ENCODE measurements around the gene INO80C.

The INO80C gene

DNA sequence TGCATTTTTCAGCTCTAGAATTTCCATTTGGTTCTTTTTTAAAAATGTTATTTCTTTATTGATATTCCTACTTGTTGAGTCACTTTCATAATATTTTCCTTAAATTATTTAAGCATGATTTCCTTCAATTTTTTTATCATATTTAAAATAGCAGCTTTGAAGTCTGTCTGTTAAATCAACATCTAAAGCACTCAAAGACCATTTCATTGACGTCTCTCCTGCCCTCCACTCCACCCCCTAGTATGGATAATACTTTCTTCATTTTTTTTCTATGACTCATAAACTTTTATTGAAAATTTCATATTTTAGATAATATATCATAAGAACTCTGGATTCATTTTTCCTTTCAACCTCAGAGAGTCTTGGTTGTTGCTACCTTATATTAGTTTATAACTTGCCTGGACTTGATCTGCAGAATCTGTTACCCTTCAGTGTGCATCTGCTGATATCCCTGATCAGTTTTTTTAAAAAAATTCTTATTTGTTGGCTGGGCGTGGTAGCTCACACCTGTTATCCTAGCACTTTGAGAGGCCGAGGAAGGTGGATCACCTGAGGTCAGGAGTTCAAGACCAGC is 61.6 kb downstream of the INO80C start:
- H3K36me3 ChIP-seq (ENCODE audit: control insufficient read depth in 5 of 5, insufficient read depth in 5 of 5, low read length in 5 of 5) = no peaks in the 10 kb centered on the region
- H3K9ac ChIP-seq (ENCODE audit: low read length in 5 of 5) = no peak overlapping the region
- no peak overlapping the region for H3K27ac ChIP-seq (ENCODE audit: low read depth, low read length)
- H3K4me1 ChIP-seq (ENCODE audit: control insufficient read depth in 5 of 5, insufficient read depth in 5 of 5, low read length in 5 of 5) = peaks cover 0 to 5% (median 0%) of the 10 kb centered on the region in 5 donors
- no peak overlapping the region for H3K4me3 ChIP-seq (ENCODE audit: low read depth in 1 of 5, low read length in 5 of 5)
- peaks cover 0 to 9% (median 2%) of the 10 kb centered on the region in 5 donors for H3K9me3 ChIP-seq (ENCODE audit: control insufficient read depth in 5 of 5, low read length in 5 of 5)
- H3K27me3 ChIP-seq (ENCODE audit: control insufficient read depth in 5 of 5, insufficient read depth in 4 of 5, low read length in 5 of 5) = no peaks in the 10 kb centered on the region

DNA sequence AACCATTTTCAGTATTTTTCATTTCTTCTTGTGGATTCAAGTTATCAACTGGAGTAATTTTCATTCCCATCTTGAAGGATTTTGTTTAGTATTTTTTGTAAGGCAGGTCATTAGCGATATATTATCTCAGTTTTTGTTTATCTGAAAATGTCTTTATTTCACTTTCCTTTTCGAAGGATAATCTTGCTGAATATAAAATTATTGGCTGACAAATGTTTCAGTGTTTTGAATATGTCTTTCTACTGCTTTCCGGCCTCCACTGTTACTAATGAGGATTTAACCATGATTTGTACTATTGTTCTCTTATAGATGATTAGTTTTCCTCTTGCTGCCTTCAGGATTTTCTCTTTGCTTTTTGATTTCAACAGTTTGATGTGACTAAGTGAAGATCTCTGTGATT is 62.4 kb downstream of the INO80C start:
- no peak overlapping the region for H3K27ac ChIP-seq (ENCODE audit: low read depth, low read length)
- peaks cover 0 to 11% (median 0%) of the 10 kb centered on the region in 5 donors for H3K4me1 ChIP-seq (ENCODE audit: control insufficient read depth in 5 of 5, insufficient read depth in 5 of 5, low read length in 5 of 5)
- H3K27me3 ChIP-seq (ENCODE audit: control insufficient read depth in 5 of 5, insufficient read depth in 4 of 5, low read length in 5 of 5) = no peaks in the 10 kb centered on the region
- H3K9me3 ChIP-seq (ENCODE audit: control insufficient read depth in 5 of 5, low read length in 5 of 5) = peaks cover 0 to 9% (median 2%) of the 10 kb centered on the region in 5 donors
- H3K9ac ChIP-seq (ENCODE audit: low read length in 5 of 5) = no peak overlapping the region
- H3K4me3 ChIP-seq (ENCODE audit: low read depth in 1 of 5, low read length in 5 of 5) = no peak overlapping the region
- no peaks in the 10 kb centered on the region for H3K36me3 ChIP-seq (ENCODE audit: control insufficient read depth in 5 of 5, insufficient read depth in 5 of 5, low read length in 5 of 5)

DNA sequence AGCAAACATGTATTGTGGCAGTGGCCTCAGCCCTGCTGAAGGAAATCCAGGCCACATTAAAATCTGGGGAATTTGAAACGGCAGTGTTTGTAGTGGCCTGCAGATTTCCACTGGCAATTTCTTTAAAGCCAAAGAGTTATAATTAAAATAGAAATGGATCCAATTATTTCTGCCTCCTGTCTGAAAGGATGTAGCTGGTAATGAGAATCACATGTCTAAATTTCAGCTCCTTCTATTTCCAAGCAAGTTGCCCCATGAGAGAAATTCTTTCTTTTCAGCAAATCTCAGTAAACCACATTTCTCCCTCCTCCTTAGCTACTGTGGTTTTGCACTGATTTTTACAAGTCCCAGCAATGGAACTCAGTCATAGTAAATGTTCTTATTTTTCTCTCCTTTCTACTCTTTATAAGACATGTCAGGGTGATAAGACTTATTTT is 65.2 kb downstream of the INO80C start:
- peaks cover 0 to 11% (median 0%) of the 10 kb centered on the region in 5 donors for H3K4me1 ChIP-seq (ENCODE audit: control insufficient read depth in 5 of 5, insufficient read depth in 5 of 5, low read length in 5 of 5)
- no peak overlapping the region for H3K27ac ChIP-seq (ENCODE audit: low read depth, low read length)
- no peak overlapping the region for H3K9ac ChIP-seq (ENCODE audit: low read length in 5 of 5)

DNA sequence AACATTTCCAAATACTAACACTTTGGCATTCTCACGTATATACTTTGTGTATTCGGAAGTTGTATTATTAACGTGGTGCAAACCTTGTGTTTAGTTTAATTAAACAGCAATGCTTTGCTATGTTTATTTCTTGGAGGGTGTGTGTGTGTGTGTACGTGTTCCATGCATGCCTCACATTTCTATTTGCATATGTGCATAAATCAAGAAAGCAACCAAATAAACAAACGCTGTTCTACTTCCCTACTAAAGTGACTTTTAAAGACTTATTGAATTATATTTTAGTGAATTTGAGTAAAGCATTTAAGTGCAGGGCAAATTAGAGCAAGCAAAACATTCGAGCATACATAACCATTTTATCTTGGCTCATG is 66.4 kb downstream of the INO80C start:
- H3K9me3 ChIP-seq (ENCODE audit: control insufficient read depth in 5 of 5, low read length in 5 of 5) = peaks cover 0 to 9% (median 2%) of the 10 kb centered on the region in 5 donors
- H3K4me3 ChIP-seq (ENCODE audit: low read depth in 1 of 5, low read length in 5 of 5) = no peak overlapping the region
- no peak overlapping the region for H3K27ac ChIP-seq (ENCODE audit: low read depth, low read length)
- H3K36me3 ChIP-seq (ENCODE audit: control insufficient read depth in 5 of 5, insufficient read depth in 5 of 5, low read length in 5 of 5) = no peaks in the 10 kb centered on the region
- H3K4me1 ChIP-seq (ENCODE audit: control insufficient read depth in 5 of 5, insufficient read depth in 5 of 5, low read length in 5 of 5) = peaks cover 0 to 11% (median 0%) of the 10 kb centered on the region in 5 donors
- no peaks in the 10 kb centered on the region for H3K27me3 ChIP-seq (ENCODE audit: control insufficient read depth in 5 of 5, insufficient read depth in 4 of 5, low read length in 5 of 5)
- no peak overlapping the region for H3K9ac ChIP-seq (ENCODE audit: low read length in 5 of 5)

More for the DNA sequence above, 65.2 kb downstream of the INO80C start:
- Histone ChIP-seq H3K36me3 (ENCODE audit: control insufficient read depth in 5 of 5, insufficient read depth in 5 of 5, low read length in 5 of 5) (no peaks in the 10 kb centered on the region), H3K4me3 (ENCODE audit: low read depth in 1 of 5, low read length in 5 of 5) (no peak overlapping the region), H3K27me3 (ENCODE audit: control insufficient read depth in 5 of 5, insufficient read depth in 4 of 5, low read length in 5 of 5) (no peaks in the 10 kb centered on the region), H3K9me3 (ENCODE audit: control insufficient read depth in 5 of 5, low read length in 5 of 5) (peaks cover 0 to 9% (median 2%) of the 10 kb centered on the region in 5 donors)

DNA sequence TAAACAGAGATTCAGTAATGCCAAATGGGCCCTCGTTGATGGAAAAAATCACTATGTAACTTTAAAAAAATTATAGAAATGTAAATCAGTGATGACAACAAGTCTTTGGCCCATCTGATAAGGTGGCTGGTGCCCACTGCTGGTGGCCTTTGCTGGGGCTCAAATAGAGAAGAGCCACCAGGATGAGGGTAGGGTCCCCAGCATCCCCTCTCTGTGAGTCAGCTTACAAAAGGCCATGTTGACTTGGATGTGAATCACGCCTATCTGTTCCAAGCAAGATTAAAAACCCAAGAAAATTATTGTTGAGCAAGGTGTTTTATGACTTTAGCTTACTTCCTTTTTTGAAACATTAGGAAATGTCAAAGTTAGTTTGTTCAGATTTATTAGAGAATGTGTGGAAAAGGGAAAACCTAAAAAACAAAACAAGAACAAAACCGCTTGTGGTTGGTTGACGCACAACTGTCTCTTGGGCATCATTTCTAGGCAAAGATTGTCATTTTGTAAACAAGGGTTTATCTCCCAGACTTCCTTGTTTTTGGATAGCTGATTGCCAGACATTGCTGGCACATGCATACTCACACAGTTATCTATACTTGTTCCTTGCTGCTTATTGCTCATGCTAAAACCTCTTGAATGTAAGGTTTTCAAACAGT is 66.9 kb downstream of the INO80C start:
- Histone ChIP-seq H3K27ac (ENCODE audit: low read depth, low read length) (no peak overlapping the region), H3K4me1 (ENCODE audit: control insufficient read depth in 5 of 5, insufficient read depth in 5 of 5, low read length in 5 of 5) (peaks cover 0 to 11% (median 0%) of the 10 kb centered on the region in 5 donors), H3K9me3 (ENCODE audit: control insufficient read depth in 5 of 5, low read length in 5 of 5) (peaks cover 0 to 8% (median 2%) of the 10 kb centered on the region in 5 donors), H3K4me3 (ENCODE audit: low read depth in 1 of 5, low read length in 5 of 5) (no peak overlapping the region), H3K9ac (ENCODE audit: low read length in 5 of 5) (no peak overlapping the region), H3K36me3 (ENCODE audit: control insufficient read depth in 5 of 5, insufficient read depth in 5 of 5, low read length in 5 of 5) (no peaks in the 10 kb centered on the region), H3K27me3 (ENCODE audit: control insufficient read depth in 5 of 5, insufficient read depth in 4 of 5, low read length in 5 of 5) (no peaks in the 10 kb centered on the region)

DNA sequence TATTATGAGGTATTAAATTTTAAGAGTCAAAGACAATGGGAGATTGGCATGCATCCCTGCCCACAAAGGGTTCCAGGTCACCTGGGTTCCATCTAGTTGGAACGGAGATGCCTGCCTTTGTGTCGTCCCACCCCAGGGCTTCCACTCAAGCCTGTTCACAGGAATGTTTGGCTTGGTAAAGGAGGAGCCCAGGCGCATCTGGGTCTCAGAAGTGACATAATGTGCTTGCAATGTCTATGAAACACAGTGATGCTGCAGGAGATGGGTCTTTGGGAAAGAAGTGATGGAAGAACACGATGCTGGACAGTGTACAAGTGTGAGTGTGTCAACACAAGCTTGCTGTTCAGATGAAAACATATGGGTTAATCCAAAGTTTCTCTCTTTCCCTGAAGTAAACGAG is 71.0 kb downstream of the INO80C start:
- no peak overlapping the region for H3K27ac ChIP-seq (ENCODE audit: low read depth, low read length)
- H3K4me3 ChIP-seq (ENCODE audit: low read depth in 1 of 5, low read length in 5 of 5) = no peak overlapping the region

DNA sequence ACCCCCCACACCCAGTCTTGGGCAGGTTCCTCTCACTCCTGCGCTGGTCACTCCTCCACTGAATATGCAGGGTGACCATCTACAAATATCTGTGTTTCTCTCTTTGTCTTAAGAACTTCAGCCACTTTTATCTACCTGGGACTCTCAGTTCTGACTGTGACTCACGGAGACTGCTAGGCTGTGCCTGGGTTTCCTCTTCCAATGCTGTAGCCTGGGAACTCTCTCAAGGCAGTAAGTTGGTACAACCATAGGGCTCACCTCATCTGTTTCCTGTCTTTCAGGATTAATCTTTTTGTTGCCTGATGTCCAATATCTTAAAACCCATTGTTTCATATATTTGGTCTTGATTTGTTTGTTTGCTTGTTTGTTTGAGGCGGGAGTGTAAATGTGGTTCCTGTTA is 73.4 kb downstream of the INO80C start:
- no peak overlapping the region for H3K4me3 ChIP-seq (ENCODE audit: low read depth in 1 of 5, low read length in 5 of 5)
- H3K9me3 ChIP-seq (ENCODE audit: control insufficient read depth in 5 of 5, low read length in 5 of 5) = peaks cover 0 to 5% (median 0%) of the 10 kb centered on the region in 5 donors
- no peak overlapping the region for H3K27ac ChIP-seq (ENCODE audit: low read depth, low read length)
- no peak overlapping the region for H3K9ac ChIP-seq (ENCODE audit: low read length in 5 of 5)
- H3K36me3 ChIP-seq (ENCODE audit: control insufficient read depth in 5 of 5, insufficient read depth in 5 of 5, low read length in 5 of 5) = no peaks in the 10 kb centered on the region
- H3K4me1 ChIP-seq (ENCODE audit: control insufficient read depth in 5 of 5, insufficient read depth in 5 of 5, low read length in 5 of 5) = no peaks in the 10 kb centered on the region
- no peaks in the 10 kb centered on the region for H3K27me3 ChIP-seq (ENCODE audit: control insufficient read depth in 5 of 5, insufficient read depth in 4 of 5, low read length in 5 of 5)

More for the DNA sequence above, 71.0 kb downstream of the INO80C start:
- Histone ChIP-seq H3K9ac (ENCODE audit: low read length in 5 of 5) (no peak overlapping the region), H3K4me1 (ENCODE audit: control insufficient read depth in 5 of 5, insufficient read depth in 5 of 5, low read length in 5 of 5) (peaks cover 0 to 8% (median 0%) of the 10 kb centered on the region in 5 donors), H3K27me3 (ENCODE audit: control insufficient read depth in 5 of 5, insufficient read depth in 4 of 5, low read length in 5 of 5) (no peaks in the 10 kb centered on the region), H3K9me3 (ENCODE audit: control insufficient read depth in 5 of 5, low read length in 5 of 5) (no peaks in the 10 kb centered on the region), H3K36me3 (ENCODE audit: control insufficient read depth in 5 of 5, insufficient read depth in 5 of 5, low read length in 5 of 5) (no peaks in the 10 kb centered on the region)

DNA sequence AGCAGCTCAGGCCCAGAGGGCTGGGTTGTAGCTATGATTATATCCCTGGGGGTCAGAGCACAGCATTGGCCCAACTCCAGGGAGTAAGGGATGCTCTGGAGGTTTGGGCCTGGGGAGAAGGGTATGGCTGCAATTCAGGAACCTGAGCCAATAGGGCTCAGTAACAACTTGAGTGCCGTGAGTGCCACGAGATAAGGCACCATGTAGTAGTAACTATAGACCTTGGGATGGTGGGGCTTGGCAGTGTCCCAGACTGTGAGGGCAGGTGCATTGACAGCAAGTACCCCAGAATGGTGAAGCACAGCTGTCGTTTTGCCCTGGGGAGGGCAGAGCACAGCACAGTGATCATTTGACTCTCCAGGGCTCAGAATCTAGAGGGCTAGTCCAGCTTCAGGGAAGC is 75.5 kb downstream of the INO80C start:
- no peaks in the 10 kb centered on the region for H3K36me3 ChIP-seq (ENCODE audit: control insufficient read depth in 5 of 5, insufficient read depth in 5 of 5, low read length in 5 of 5)
- no peak overlapping the region for H3K4me3 ChIP-seq (ENCODE audit: low read depth in 1 of 5, low read length in 5 of 5)
- no peak overlapping the region for H3K27ac ChIP-seq (ENCODE audit: low read depth, low read length)
- H3K4me1 ChIP-seq (ENCODE audit: control insufficient read depth in 5 of 5, insufficient read depth in 5 of 5, low read length in 5 of 5) = no peaks in the 10 kb centered on the region
- H3K9me3 ChIP-seq (ENCODE audit: control insufficient read depth in 5 of 5, low read length in 5 of 5) = peaks cover 3 to 20% (median 14%) of the 10 kb centered on the region in 5 donors
- no peaks in the 10 kb centered on the region for H3K27me3 ChIP-seq (ENCODE audit: control insufficient read depth in 5 of 5, insufficient read depth in 4 of 5, low read length in 5 of 5)
- H3K9ac ChIP-seq (ENCODE audit: low read length in 5 of 5) = no peak overlapping the region

DNA sequence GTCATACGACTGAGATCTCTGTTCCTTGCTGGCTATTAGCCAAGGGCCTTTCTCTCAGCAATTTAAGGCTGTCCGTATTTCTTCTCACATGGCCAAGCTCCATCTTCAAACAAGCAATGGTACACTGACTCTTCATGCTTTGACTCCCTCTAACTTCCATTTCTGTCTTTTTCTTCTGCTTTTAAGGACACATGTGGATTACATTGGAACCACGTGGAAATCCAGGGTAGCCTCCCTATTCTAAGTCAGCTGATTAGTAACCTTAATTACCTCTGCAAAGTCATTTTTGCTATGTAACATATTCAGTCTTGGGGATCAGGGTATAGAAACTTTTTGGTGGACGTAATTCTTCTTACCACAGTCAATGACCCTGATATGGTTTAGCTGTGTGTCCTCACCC is 79.2 kb downstream of the INO80C start:
- no peaks in the 10 kb centered on the region for H3K36me3 ChIP-seq (ENCODE audit: control insufficient read depth in 5 of 5, insufficient read depth in 5 of 5, low read length in 5 of 5)
- peaks cover 0 to 14% (median 8%) of the 10 kb centered on the region in 5 donors for H3K4me1 ChIP-seq (ENCODE audit: control insufficient read depth in 5 of 5, insufficient read depth in 5 of 5, low read length in 5 of 5)
- H3K27me3 ChIP-seq (ENCODE audit: control insufficient read depth in 5 of 5, insufficient read depth in 4 of 5, low read length in 5 of 5) = no peaks in the 10 kb centered on the region
- no peak overlapping the region for H3K4me3 ChIP-seq (ENCODE audit: low read depth in 1 of 5, low read length in 5 of 5)
- no peak overlapping the region for H3K9ac ChIP-seq (ENCODE audit: low read length in 5 of 5)
- H3K27ac ChIP-seq (ENCODE audit: low read depth, low read length) = no peak overlapping the region
- H3K9me3 ChIP-seq (ENCODE audit: control insufficient read depth in 5 of 5, low read length in 5 of 5) = peaks cover 3 to 24% (median 18%) of the 10 kb centered on the region in 5 donors
